ENCODE measurements around the gene PPRC1.

PPRC1 gene, protein sequence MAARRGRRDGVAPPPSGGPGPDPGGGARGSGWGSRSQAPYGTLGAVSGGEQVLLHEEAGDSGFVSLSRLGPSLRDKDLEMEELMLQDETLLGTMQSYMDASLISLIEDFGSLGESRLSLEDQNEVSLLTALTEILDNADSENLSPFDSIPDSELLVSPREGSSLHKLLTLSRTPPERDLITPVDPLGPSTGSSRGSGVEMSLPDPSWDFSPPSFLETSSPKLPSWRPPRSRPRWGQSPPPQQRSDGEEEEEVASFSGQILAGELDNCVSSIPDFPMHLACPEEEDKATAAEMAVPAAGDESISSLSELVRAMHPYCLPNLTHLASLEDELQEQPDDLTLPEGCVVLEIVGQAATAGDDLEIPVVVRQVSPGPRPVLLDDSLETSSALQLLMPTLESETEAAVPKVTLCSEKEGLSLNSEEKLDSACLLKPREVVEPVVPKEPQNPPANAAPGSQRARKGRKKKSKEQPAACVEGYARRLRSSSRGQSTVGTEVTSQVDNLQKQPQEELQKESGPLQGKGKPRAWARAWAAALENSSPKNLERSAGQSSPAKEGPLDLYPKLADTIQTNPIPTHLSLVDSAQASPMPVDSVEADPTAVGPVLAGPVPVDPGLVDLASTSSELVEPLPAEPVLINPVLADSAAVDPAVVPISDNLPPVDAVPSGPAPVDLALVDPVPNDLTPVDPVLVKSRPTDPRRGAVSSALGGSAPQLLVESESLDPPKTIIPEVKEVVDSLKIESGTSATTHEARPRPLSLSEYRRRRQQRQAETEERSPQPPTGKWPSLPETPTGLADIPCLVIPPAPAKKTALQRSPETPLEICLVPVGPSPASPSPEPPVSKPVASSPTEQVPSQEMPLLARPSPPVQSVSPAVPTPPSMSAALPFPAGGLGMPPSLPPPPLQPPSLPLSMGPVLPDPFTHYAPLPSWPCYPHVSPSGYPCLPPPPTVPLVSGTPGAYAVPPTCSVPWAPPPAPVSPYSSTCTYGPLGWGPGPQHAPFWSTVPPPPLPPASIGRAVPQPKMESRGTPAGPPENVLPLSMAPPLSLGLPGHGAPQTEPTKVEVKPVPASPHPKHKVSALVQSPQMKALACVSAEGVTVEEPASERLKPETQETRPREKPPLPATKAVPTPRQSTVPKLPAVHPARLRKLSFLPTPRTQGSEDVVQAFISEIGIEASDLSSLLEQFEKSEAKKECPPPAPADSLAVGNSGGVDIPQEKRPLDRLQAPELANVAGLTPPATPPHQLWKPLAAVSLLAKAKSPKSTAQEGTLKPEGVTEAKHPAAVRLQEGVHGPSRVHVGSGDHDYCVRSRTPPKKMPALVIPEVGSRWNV (N-terminal part only)

DNA sequence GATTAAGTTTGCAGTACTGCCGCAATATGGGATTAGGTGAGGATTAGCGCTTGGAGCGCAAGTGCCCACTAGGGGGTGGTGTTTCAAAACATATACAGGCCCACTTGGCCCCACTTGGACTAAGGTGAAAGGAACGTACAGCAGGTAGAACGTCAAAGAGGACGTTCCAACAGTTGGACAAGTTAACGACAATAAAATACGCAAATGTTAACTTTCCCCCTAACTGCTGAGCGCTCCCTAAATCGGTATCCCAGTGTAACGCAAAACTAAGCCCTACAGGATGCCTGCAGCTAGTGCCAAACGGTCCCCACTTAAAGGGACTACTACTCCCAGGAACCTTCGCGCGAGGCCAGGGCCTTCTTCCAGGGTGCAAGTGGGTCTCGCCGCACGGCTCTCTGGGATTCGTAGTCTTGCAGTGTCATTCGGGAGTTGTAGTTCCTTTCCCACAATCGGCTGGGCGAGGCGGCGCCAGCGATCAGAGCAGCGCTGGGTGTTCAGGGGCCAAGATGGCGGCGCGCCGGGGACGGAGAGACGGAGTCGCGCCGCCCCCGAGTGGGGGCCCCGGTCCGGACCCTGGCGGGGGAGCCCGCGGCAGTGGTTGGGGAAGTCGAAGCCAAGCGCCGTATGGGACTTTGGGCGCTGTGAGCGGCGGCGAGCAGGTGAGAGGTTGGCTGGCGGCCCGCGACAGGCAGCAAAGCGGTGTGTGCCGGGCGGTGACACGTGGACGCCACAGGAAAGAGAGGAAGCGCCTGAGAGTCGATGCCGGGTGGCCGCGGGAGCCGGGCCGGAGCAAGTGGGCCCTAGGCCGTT is at the start of gene PPRC1:
PPRC1 (plus strand) TSS at position 478 of the 810 bp plus-strand sequence; CDS start at position 507, 29 bp downstream.
- Histone ChIP-seq H3F3A (ENCODE audit: insufficient read depth, low read length) (no peaks in the 10 kb centered on the region), H2AFZ (ENCODE audit: low read length) (peak within 1 kb of the TSS; percentile 98), H3K9ac (ENCODE audit: low read length) (peak within 1 kb of the TSS; percentile 82), H3K4me2 (ENCODE audit: low read length) (peak within 1 kb of the TSS; percentile 99), H3K9me3 (ENCODE audit: low read length) (no peaks in the 10 kb centered on the region), H3K9me2 (ENCODE audit: low read depth, low read length) (no peaks in the 10 kb centered on the region), H3K27me3 (ENCODE audit: insufficient read depth, low read length) (no peaks in the 10 kb centered on the region), H3K4me1 (ENCODE audit: insufficient read depth, low read length, severe bottlenecking) (peaks cover 28% of the 10 kb centered on the region), H3K79me2 (ENCODE audit: insufficient read depth, low read length) (peaks cover 40% of the 10 kb centered on the region), H3K27ac (ENCODE audit: low read depth, low read length, poor library complexity, severe bottlenecking) (peak within 1 kb of the TSS; percentile 38), H3K36me3 (ENCODE audit: insufficient read depth, low read length) (peaks cover 5% of the 10 kb centered on the region), H3K4me3 (ENCODE audit: low read depth, low read length, poor library complexity, severe bottlenecking) (peak within 1 kb of the TSS; percentile 91), H4K20me1 (ENCODE audit: insufficient read depth, low read length) (no peaks in the 10 kb centered on the region)
- TF ChIP-seq, protein P1, sequence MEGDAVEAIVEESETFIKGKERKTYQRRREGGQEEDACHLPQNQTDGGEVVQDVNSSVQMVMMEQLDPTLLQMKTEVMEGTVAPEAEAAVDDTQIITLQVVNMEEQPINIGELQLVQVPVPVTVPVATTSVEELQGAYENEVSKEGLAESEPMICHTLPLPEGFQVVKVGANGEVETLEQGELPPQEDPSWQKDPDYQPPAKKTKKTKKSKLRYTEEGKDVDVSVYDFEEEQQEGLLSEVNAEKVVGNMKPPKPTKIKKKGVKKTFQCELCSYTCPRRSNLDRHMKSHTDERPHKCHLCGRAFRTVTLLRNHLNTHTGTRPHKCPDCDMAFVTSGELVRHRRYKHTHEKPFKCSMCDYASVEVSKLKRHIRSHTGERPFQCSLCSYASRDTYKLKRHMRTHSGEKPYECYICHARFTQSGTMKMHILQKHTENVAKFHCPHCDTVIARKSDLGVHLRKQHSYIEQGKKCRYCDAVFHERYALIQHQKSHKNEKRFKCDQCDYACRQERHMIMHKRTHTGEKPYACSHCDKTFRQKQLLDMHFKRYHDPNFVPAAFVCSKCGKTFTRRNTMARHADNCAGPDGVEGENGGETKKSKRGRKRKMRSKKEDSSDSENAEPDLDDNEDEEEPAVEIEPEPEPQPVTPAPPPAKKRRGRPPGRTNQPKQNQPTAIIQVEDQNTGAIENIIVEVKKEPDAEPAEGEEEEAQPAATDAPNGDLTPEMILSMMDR (IDR thresholded peaks at IDR 0.05; ENCODE audit: low read length): peak; percentile 76
- no peak for TF ChIP-seq EZH2 (IDR thresholded peaks at IDR 0.05; ENCODE audit: borderline replicate concordance, low read length)

DNA sequence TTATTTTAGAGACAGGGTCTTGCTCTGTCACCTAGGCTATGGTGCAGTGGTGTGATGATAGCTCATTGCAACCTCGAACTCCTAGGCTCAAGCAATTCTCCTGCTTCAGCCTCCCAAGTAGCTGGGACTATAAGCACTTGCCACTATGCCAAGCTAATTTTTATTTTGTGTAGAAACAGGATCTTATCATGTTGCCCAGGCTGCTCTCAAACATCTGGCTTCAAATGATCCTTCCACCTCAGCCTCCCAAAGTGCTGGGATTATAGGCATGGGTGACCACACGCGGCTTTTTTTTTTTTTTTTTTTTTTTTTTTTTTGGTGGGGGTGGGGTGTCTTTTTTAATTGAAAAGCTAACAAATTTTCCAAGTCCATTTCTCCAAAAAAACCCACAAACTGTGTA is 49.3 kb upstream of the PPRC1 start:
- H3K9ac ChIP-seq (ENCODE audit: low read length): no peak overlapping the region
- no peaks in the 10 kb centered on the region for H4K20me1 ChIP-seq (ENCODE audit: insufficient read depth, low read length)
- TF ChIP-seq, protein P1 (IDR thresholded peaks at IDR 0.05; ENCODE audit: low read length): no peak
- TF ChIP-seq EZH2 (IDR thresholded peaks at IDR 0.05; ENCODE audit: borderline replicate concordance, low read length): no peak
- H2AFZ ChIP-seq (ENCODE audit: low read length): no peak overlapping the region
- no peaks in the 10 kb centered on the region for H3K36me3 ChIP-seq (ENCODE audit: insufficient read depth, low read length)
- H3K4me1 ChIP-seq (ENCODE audit: insufficient read depth, low read length, severe bottlenecking): no peaks in the 10 kb centered on the region
- no peaks in the 10 kb centered on the region for H3F3A ChIP-seq (ENCODE audit: insufficient read depth, low read length)
- H3K9me2 ChIP-seq (ENCODE audit: low read depth, low read length): no peaks in the 10 kb centered on the region
- no peaks in the 10 kb centered on the region for H3K27me3 ChIP-seq (ENCODE audit: insufficient read depth, low read length)
- no peak overlapping the region for H3K27ac ChIP-seq (ENCODE audit: low read depth, low read length, poor library complexity, severe bottlenecking)
- H3K4me3 ChIP-seq (ENCODE audit: low read depth, low read length, poor library complexity, severe bottlenecking): no peak overlapping the region
- H3K9me3 ChIP-seq (ENCODE audit: low read length): no peaks in the 10 kb centered on the region
- H3K4me2 ChIP-seq (ENCODE audit: low read length): no peak overlapping the region
- no peaks in the 10 kb centered on the region for H3K79me2 ChIP-seq (ENCODE audit: insufficient read depth, low read length)
